Body of pancreas (tissue), 4 donors: ENCODE measurements around the gene RFK.

ENCODE experiments used
- CTCF ChIP-seq, 7 experiments: fragments of 450-650 bp in 4 of 7; fragments of 200-600 bp in 3 of 7; sonication (generic) in 3 of 7; IDR thresholded peaks; one replicate each; pipeline ENCODE4 v1.5.1; 2016 to 2019; ENCODE audit warnings: antibody characterized with exemption in 7 of 7
- POLR2A ChIP-seq, 3 donors: fragments of 450-650 bp; IDR thresholded peaks; one replicate each; pipeline ENCODE4 v1.6.1; 2016; ENCODE audit warnings: antibody characterized with exemption in 3 of 3, mild to moderate bottlenecking in 2 of 3

DNA sequence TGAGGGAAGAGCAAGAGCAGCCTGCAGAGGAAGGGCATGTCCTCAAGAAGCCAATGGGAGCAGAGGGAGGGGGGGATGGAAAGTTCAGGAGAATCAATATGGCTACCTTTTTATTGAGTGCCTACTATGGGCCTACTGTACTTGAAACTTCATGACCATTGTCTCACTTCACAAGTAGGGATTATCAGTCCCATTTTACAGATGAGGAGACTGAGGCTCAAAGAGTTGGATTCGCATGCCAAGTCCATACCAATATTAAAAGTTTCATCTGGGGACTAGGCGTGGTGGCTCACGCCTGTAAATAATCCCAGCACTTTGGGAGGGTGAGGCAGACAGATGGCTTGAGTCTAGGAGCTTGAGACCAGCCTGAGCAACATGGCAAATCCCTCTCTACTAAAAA, 40.0 kb downstream of the RFK start:
- no peak for TF ChIP-seq CTCF (IDR thresholded peaks at IDR 0.05)
- TF ChIP-seq POLR2A (IDR thresholded peaks at IDR 0.05) = no peak
